Measurements from ENCODE around the gene MRM1.

MRM1 gene

DNA sequence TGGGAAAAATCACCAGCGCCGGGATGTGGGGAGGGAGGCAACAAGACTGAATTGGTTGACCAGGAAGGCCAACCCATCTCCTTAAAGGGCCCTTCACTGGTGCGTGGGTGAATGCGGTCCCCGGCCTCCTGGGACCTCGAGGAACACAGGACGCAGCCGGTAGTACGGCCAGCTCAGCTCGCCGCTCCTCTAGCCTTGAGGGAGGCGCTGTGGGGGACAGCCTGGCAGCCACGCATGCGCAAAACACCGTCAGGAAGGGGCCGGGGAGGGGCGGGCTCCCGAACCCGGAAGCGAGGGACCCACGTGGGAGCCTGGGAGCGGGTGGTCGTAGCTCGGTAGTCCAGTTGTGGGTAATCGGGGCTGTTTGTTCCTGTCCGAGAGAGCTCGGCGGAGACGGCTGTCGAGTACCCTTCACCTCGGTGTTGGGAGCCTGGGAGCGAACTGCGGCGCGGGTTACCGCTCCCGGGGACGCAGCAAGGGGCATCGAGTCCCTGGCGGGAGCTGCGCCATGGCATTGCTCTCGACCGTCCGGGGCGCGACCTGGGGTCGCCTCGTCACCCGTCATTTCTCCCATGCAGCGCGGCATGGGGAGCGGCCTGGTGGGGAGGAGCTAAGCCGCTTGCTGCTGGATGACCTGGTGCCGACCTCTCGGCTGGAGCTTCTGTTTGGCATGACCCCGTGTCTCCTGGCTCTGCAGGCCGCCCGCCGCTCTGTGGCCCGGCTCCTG, at the start of gene MRM1:
Gene MRM1, plus strand, starts transcription at position 281 of the 727 bp plus-strand sequence. Its CDS starts 228 bp downstream, at position 509.
- DNase-seq: peak; percentile 68

DNA sequence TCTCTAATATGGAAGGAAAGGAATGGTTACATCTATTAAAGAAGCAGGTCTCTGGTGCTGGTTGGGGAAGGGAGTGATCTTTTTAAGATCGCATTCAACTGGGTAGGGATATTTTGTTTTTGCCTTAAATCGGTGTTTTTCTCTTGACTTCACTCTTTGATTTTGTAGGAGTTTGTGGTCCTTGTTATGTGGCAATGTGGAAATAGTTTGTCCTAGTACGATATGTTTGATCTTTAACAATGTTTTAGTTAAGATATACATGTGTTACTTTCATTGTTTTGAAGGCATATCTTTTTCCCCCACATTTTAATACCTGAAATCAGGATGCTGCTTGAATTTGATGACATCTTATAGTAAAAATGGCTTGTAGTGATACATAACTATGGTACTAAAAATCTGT, 47.9 kb upstream of the MRM1 start:
- no peak for DNase-seq

DNA sequence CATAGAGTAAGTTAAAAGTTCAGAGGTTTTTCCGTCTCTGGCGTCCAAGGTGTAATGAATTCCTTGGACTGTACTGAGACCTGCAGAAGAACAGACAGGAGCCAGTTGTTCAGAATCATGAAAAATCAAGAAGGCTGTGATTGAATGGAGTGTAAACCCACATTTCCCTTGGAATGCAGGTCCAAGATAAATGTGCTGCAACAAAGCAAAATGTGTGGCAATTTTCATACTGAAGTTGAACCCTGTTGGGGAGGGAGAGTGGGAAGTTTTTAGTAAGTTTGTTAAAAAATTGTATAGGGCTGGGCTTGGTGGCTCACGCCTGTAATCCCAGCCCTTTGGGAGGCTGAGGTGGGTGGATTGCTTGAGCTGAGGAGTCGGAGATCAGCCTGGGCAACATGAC, 35.3 kb upstream of the MRM1 start:
- no peak for DNase-seq

- no peak for DNase-seq
Observed at GRCh38 chr17:36575028-36575427, 26.4 kb upstream of the MRM1 start.

- no peak for DNase-seq
Observed at GRCh38 chr17:36576793-36577192, 24.6 kb upstream of the MRM1 start.

GRCh38 chr17:36578671-36579070, 22.7 kb upstream of the MRM1 start:
- no peak for DNase-seq

GRCh38 chr17:36583787-36584186, 17.6 kb upstream of the MRM1 start:
- DNase-seq: no peak

DNA sequence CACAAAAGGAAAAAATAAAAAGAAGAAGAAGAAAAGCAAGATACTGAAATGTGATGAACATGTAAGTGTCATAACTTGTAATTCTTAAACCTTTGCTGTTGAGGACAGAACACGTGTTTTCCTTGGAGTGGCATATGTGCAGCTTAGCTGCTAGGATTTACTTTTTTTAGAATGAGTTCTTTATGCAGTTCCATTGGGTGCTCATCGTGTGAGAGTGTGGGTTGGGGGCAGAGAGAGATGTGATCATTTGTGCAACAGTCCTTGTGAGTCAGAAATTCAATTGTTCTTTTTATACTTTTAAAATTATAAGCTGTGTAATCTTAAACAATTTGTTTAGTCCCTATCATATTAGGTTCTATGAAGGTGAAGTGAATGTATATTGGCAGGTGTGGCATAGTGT, 15.2 kb upstream of the MRM1 start:
- DNase-seq: no peak

- peak; percentile 75 for DNase-seq
Observed at GRCh38 chr17:36590082-36590481, 11.3 kb upstream of the MRM1 start.

GRCh38 chr17:36591434-36592315, 9.7 kb upstream of the MRM1 start, which contains the start of gene DHRS11:
DHRS11 (plus strand) TSS chr17:36591879; CDS start chr17:36592010, 131 bp downstream.
- no peak for DNase-seq

DNA sequence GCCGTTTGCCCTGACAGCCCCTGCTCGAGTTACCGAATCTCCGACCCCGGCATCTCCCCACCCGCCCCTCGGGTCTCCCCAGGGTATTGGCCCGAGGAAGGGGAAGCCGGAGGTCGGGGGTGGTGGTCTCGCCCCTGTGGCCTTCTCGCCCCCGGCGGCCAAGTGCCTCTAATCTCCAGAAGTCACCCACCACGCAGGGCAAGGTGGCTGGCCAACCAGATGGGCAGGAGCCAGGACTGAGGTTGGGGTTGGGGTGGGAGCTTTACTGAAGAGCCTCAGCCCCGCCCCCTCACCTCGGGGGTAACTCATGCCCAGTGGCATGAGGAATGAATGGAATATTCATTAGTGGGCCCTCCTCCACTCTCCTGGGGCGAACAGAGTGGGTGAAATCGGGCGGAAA, 9.1 kb upstream of the MRM1 start:
- no peak for DNase-seq

- no peak for DNase-seq
Observed at GRCh38 chr17:36592716-36593321, 8.6 kb upstream of the MRM1 start.

- no peak for DNase-seq
Observed at GRCh38 chr17:36593656-36594316, 7.6 kb upstream of the MRM1 start.

DNA sequence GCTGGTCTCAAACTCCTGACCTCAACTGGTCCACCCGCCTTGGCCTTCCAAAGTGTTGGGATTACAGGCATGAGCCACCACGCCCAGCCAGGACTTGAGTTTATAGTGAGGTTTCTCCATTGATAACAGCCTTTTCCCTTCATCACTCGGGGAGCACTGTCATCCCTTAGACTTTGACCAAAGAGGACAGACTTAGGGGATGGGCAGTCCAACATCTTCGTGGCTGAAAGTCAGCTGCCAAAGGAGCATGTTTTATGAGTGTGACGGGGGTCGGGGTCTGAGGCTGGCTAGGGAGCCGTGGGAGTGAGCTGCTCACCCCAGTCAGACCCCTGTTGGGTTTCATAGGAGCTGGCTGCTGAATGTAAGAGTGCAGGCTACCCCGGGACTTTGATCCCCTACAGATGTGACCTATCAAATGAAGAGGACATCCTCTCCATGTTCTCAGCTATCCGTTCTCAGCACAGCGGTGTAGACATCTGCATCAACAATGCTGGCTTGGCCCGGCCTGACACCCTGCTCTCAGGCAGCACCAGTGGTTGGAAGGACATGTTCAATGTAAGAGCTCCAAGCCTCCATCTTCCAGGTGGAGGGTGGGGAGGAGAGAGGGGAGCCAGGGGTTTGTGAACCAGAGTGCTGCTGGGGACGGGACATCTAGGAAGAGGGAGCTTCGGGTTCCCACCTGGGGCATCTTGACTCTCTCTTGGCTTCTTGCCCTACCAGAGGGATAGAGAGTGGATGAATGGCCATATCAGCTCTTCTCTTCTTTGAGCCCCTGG, 6.6 kb upstream of the MRM1 start:
- no peak for DNase-seq

DNA sequence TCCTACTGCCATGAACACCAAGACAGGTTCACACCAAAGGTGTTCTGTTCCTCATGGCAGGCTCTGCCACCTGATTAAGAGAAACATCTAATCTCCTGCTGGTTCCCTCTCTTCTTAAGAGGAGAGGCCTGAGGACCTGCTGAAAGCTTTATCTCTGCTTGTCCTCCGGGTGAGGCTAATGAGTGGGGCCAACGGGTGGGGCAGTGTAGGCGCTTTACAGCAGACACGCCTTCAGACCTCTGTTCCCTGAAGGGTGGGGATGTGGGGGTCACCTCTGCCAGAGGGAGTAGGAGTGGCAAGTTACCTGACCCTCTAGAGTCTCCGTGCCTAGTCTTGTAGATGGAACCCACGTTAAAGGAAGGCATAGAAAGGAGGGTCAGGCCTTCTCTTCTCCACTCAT, 4.2 kb upstream of the MRM1 start:
- no peak for DNase-seq

DNA sequence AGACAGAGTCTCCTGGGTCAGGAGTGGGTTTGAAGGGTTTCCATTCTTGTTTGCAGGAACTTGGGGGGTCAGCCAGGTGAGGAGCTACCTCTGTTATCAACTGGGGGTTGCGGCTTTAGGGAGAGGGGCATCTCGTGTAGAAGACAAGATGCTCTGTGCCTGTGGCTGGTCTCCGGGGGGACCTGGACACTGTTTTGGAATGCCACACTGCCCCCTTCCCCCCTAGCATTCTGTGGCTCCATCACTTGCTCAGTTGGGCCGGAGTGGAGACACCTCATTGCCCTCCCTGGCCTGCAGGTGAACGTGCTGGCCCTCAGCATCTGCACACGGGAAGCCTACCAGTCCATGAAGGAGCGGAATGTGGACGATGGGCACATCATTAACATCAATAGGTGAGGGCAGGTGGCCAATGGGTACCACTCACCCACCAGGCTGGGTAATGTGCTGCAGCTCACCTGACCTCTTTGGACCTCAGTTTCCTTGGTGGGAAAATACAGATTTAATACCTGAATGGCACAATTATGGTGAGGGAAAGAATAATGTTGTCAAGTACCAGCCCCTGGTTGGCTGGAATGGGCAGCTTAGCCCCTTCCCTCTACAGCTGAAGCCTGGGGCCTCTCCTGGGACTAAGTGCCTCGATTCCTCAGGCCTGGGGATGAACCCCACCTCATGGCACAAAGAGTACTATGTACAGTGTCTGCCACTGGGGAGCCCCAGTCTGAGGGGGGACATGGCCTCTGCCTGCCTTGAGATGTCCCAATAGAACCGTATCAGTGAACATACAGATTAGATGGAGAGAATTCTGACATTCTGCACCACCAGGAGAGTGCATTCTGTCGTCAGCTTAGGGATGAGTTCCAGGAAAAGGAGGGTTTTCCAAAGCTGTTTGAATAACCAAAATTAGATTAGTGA, 3.3 kb upstream of the MRM1 start:
- DNase-seq: no peak

DNA sequence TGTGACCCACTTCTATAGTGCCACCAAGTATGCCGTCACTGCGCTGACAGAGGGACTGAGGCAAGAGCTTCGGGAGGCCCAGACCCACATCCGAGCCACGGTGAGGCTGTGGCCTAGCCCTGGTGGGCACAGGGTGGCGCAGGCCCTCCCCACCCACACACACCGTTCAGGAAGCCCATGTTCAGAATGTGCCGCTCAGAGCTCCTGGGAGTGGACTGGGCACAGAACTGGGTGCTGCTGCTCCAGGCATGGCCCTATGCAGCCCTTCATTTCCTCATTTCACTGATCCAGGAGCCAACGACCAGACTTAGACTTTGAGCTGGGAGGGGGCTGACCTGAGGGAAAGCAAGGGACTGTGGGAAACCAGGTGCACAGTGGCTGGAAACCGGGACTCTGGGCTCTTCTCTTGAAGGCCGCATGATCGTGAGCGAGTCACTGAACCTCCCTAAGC, 2.4 kb upstream of the MRM1 start:
- no peak for DNase-seq

GRCh38 chr17:36599546-36600250, 1.7 kb upstream of the MRM1 start:
- DNase-seq: no peak

DNA sequence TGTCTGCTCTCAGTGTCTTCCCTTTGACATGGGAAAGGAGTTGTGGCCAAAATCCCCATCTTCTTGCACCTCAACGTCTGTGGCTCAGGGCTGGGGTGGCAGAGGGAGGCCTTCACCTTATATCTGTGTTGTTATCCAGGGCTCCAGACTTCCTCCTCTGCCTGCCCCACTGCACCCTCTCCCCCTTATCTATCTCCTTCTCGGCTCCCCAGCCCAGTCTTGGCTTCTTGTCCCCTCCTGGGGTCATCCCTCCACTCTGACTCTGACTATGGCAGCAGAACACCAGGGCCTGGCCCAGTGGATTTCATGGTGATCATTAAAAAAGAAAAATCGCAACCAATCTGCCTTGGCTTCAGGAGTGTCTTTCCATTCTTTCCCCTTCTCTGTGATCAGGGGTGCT, 918 bp upstream of the MRM1 start:
- DNase-seq: no peak

DNA sequence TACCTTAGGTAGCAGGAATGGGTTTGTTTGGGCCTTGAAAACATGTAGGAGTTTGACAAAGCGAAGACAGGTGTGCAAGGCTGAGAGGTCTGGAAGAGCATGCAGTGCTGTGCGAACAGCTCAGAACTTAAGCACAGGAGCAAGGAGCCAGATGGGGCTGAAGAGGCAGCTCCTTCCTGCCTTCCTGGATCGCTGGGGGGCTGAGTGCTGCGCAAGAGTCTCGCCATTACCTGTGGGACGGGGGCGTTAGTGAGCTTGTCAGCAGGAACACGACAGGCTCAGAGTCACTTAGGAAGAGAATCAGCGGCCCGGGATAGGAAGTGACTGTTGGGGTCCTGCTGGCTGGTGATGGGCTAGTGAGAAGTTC, 464 bp upstream of the MRM1 start:
- DNase-seq: no peak
